NCI-H345 treated with DMSO at 0.1 percent for 48 hours (cell line): ENCODE measurements around the gene EIF4E2.
"Not testable (repeated sequence)": the region's sequence is repeated elsewhere in the genome, so short reads cannot be mapped to it uniquely, and the experiment has no call there.

Experiments used
- DNase-seq: peaks from one replicate; lab custom pipeline; 2025; ENCODE audit not compliant: unreplicated experiment; lab: John Stamatoyannopoulos, UW

EIF4E2 gene

DNA sequence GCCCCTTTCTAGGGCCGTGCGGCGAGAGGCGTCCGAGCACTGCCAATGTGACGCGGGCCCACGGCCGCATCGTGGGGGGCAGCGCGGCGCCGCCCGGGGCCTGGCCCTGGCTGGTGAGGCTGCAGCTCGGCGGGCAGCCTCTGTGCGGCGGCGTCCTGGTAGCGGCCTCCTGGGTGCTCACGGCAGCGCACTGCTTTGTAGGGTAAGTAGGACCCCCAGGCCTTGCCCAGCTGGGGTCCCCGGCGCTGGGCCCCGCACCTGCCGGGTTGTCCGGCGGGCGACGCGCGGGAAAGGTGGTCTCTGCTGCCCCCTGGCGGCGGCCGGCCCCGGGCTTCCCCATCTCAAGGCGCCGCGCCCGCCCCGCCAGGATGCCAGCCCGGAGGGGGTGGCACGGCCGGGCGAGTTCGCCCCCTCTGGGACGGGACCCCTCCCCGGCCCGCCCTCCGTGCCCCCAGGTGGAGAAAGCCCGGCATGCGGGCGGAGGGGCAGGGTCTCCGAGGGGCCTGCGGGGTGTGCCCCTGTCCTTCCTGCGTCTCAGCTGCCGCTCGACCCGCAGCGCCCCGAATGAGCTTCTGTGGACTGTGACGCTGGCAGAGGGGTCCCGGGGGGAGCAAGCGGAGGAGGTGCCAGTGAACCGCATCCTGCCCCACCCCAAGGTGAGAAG is 28.4 kb upstream of the EIF4E2 start:
- no peak for DNase-seq

GRCh38 chr2:232522623-232523401 is 27.7 kb upstream of the EIF4E2 start:
- DNase-seq = no peak

GRCh38 chr2:232523402-232523681 is 27.1 kb upstream of the EIF4E2 start:
- DNase-seq = no peak

GRCh38 chr2:232523682-232524597 is 26.5 kb upstream of the EIF4E2 start:
- DNase-seq = peak; percentile 39

- DNase-seq = no peak
These were observed 25.7 kb upstream of the EIF4E2 start for GRCh38 chr2:232524771-232525170.

DNA sequence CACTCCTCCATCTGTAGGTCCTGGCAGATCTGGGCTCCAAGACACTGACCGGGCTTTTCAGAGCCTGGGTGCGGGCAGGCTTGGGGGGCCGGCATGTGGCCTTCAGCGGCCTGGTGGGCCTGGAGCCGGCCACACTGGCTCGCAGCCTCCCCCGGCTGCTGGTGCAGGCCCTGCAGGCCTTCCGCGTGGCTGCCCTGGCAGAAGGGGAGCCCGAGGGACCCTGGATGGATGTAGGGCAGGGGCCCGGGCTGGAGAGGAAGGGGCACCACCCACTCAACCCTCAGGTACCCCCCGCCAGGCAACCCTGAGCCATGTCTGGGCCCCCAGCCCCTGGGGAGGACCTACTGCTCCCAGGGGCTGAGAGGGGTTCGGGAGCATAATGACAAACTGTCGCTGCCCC is 25.3 kb upstream of the EIF4E2 start:
- DNase-seq = no peak

DNA sequence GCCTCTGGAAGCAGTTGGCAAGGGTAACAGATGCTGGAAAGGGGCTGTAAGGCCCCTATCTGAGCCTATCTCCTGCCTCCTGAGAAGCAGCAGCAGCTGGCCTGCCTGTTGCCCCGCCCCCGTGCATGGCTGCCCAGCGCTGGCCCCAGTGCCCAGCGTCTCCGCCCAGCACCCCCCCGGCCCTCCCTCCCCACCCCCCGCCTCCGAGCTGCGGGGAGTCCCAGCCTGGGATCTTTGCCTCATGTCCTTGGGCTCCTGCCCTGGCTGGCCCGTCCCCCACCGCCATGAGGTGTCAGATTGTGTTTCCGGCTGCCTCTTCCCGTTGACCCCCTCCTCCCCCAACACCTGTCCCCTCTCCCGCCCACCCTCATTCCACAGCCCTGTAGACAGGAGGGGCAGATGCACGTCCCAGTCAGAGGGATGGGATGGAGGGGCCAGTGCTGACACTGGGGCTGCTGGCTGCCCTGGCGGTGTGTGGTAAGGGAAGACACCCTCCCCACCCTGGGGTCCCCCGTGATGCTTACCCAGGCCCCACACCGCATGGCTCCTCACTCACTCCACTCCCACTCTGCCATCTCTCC is 24.6 kb upstream of the EIF4E2 start, which contains the start of gene CHRND:
CHRND (plus strand) TSS at position 370 of the 581 bp plus-strand sequence; CDS start at position 426, 56 bp downstream.
- no peak for DNase-seq

DNA sequence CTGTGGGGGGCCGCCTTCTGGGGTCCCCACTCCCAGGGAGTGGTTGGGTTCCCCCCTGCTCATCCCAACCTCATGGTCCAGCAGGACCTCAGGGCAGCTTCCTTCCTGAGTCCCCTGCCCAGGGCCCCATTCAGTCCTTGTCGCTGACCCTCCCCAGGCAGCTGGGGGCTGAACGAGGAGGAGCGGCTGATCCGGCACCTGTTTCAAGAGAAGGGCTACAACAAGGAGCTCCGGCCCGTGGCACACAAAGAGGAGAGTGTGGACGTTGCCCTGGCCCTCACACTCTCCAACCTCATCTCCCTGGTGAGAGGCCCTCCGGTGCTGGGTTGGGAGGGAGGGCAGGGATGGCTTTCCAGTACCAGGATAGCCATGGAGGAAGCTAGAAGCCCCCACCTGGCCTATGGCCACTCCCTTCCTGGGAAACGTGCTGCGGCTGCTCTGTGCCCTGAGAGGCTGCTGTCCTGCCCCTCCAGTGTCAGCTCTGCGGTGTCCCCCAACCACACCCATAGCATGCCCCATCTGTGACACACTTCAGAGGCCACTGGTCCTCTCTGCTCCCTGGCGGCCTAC is 24.0 kb upstream of the EIF4E2 start:
- no peak for DNase-seq

- no peak for DNase-seq
These were observed 22.5 kb upstream of the EIF4E2 start for GRCh38 chr2:232527905-232528470.

DNA sequence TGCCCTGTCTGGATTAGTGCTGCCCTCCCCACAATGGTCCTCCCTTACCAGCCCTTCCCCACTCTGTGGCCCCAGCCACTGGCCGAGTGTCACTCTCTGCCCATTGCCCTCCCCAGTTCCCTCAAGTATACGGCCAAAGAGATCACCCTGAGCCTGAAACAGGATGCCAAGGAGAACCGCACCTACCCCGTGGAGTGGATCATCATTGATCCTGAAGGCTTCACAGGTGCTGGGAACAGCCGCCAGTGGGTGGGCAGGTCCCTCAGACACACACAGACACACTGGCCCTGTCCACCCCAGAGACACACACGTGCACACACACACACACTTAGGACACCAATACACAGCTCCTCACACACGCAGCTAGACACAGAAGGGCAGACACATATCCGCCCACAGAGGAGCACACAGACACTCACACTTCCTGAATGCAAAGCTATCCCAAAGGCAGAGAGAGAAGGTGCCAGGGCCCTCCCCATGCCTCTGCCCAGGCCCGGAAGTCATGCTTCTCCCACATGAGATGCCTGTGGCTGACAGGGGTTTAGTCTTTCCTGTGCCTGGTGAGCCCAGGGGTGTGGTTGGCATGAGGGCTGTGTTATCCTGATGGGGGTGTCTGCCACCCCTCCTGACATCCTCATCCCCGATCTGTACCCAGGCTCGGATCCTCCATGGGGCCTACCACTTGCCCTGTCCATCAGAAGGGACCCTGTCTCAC is 21.6 kb upstream of the EIF4E2 start:
- no peak for DNase-seq

DNA sequence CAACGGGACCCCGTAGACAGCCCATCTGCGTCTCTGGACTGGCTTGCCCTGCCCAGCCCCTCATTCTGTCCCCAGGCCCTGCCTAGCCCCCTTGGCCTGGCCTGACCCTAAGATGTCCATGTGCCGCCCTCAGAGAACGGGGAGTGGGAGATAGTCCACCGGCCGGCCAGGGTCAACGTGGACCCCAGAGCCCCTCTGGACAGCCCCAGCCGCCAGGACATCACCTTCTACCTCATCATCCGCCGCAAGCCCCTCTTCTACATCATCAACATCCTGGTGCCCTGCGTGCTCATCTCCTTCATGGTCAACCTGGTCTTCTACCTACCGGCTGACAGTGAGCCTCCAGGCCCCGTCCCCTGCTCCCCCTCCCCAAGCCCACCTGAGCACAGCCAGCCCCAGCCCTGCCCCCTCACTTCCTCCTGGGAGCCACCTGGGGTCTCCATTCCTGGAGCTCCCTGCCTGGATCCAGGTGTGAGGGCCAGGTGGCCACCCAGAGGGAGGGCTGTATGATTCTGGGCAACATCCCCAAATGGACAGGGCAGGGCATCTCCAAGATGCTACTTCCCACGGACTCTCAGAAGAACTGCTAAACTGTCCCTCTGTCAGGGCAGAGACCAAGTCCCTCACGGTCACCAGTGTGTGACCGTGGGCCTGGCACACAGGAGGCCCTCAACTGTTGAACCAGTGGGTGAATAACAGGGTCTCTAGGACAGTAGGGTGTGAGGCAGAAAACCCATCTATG is 20.5 kb upstream of the EIF4E2 start:
- no peak for DNase-seq

DNA sequence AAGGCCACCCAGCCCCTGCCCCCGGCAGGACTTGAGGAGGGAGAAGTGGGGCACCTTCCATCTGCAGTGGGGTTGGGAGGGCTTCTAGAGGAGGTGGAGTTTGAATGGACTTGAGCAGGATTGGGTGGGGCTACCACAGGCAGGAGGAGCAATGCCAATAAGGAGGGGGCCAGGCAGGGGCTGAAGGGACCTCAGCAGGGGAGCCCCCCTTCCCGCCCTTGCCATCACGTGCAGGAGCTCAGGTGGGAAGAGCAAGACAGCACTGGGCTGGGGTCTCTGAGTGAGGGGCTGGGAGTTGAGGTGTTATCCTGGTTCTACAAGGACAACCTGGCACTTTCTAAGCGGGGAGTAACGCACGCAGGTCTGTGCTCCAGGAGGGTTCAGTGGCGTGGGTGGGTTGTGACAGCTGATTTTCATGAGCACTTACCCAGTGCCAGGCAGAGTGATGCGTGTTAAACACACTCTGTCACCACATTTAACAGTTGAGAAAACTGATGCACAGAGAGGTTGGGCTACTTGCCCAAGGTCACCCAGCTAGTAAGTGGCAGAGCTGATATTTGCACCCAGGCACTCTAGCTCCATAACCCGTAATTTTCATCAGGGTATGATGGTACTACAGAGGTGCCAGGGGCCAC is 19.7 kb upstream of the EIF4E2 start:
- DNase-seq = no peak

- no peak for DNase-seq
These were observed 18.1 kb upstream of the EIF4E2 start for GRCh38 chr2:232532419-232532818.

DNA sequence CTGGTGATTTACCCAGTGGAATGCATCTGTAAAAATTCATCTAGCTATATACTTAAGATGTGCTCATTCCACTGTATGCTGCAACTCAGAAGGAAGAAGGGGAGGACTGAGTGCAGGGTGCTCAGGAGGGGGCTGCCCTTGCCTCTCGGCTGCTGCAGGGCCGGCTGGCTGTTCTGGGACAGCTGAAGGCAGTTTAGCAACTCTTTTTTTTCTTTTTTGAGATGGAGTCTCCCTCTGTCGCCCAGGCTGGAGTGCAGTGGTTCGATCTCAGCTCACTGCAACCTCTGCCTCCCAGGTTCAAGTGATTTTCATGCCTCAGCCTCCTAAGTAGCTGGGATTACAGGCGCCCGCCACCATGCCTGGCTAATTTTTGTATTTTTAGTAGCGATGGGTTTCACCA is 17.7 kb upstream of the EIF4E2 start:
- DNase-seq = not testable (repeated sequence)

DNA sequence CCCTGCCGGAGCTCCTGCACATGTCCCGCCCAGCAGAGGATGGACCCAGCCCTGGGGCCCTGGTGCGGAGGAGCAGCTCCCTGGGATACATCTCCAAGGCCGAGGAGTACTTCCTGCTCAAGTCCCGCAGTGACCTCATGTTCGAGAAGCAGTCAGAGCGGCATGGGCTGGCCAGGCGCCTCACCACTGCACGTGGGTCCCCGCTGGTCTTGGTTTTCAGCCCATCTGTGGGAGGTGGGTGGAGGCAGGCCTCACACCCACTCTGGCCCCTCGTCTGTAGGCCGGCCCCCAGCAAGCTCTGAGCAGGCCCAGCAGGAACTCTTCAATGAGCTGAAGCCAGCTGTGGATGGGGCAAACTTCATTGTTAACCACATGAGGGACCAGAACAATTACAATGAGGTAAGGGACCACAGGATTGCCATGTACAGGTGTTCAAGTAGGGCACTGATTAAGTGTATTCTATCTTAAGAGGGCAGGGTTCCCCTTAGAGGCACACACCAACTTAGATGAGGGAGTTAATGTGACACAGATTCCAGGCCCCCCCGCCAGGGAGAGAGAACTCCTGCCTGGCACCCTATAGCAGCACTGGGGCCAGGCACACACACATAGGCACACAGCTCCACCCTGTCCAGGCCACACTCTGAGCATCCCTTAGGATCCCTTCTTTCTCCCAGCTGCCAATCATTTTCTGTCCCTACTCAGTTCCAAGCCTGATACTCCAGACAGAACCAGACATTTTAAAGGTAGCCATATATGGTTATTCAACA is 16.4 kb upstream of the EIF4E2 start:
- no peak for DNase-seq

DNA sequence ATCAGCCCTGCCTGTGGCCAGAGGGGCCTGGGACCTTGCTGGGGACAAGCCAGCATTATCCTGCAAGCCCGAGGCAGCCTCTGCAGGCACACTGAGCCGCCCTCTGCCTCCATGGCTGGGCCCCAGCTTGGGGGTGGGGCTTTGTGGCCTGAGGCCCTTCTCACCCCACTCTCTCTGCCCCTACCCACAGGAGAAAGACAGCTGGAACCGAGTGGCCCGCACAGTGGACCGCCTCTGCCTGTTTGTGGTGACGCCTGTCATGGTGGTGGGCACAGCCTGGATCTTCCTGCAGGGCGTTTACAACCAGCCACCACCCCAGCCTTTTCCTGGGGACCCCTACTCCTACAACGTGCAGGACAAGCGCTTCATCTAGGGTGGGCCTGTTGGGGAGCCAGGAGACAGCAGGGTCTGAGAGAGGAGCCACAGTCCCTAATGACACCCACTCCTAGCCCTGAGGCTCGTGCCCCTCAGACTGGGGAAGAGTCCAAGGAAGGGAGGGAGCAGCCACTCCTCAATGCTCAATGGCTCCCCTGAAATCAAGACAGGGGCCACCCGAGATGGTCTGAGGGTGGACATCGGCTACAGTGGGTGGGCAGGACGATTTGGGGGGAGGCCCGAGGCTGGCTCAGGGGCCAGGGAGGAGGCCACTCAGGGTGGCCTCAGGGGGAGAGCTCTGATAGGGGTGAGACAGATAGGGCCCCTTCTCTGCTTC is 15.4 kb upstream of the EIF4E2 start:
- DNase-seq = no peak

DNA sequence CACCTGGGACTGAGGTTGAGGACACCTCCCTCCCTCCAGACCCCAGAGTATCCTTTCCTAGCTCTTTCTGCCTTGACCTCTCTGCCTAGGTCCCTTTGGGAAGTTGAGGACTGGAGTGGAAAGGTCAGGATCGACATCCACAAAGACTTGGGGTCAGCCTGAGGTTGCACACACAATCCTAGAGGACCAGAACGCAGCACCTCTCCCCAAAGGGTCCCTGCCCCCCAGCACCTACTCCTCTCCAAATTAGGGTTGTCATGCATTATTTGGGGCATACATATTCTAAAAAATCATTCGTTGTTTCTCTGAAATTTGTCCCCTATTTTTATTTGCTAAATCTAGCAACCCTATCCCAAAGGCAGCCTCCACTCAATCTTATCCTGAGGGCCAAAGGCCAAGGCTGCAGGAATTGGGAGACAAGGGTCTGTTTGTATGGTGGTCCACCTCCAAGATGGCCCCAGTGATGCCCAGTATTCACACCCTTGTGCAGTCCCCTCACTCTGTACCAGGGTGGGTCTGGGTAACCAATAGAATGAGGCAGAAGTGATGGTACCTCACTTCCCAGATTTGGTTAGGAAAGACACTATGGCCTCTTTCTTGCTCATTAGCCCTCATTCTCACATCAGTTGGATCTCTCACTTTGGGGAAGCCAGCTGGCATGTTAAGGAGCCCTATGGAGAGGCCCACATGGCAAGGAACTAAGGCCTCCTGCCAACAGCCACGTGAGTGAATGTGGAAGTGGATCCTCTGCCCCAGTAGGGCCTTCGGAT is 14.5 kb upstream of the EIF4E2 start:
- no peak for DNase-seq
